Liver (tissue), 9 donors: Measurements from ENCODE around the gene GPX5. TPM values are rescaled to one million over a fixed set of nuclear protein-coding genes. Genes with fewer than 3 reads are reported as not detected.

Experiments used
- DNase-seq: peaks from one replicate; pipeline ENCODE4 v3.0.0-alpha.2; 2017; ENCODE audit warnings: low spot score
- H3K27ac ChIP-seq, 2 donors: one replicate each; pipeline ENCODE4 v1.7.0; 2013; ENCODE audit warnings: inconsistent platforms in 2 of 2, low read length in 2 of 2, control low read depth in 1 of 2, low read depth in 1 of 2, mild to moderate bottlenecking in 1 of 2
- H3K27me3 ChIP-seq, 4 donors: one replicate each; pipeline versions ENCODE4 v1.6.1 to v1.7.0; 2013; ENCODE audit warnings: low read length in 3 of 4, inconsistent platforms in 1 of 4, mild to moderate bottlenecking in 1 of 4, moderate library complexity in 1 of 4; ENCODE audit not compliant: control insufficient read depth in 4 of 4, insufficient read depth in 4 of 4
- H3K36me3 ChIP-seq, 4 donors: one replicate each; pipeline versions ENCODE4 v1.6.1 to v1.7.0; 2013; ENCODE audit warnings: low read length in 3 of 4, mild to moderate bottlenecking in 3 of 4, low read depth in 1 of 4, moderate library complexity in 1 of 4; ENCODE audit not compliant: control insufficient read depth in 4 of 4, insufficient read depth in 3 of 4
- H3K4me1 ChIP-seq, 4 donors: one replicate each; pipeline versions ENCODE4 v1.6.1 to v1.7.0; 2013; ENCODE audit warnings: low read length in 3 of 4, mild to moderate bottlenecking in 3 of 4, moderate library complexity in 1 of 4; ENCODE audit not compliant: control insufficient read depth in 4 of 4, insufficient read depth in 4 of 4
- H3K4me3 ChIP-seq, 3 donors: one replicate each; pipeline versions ENCODE4 v1.6.1 to v1.7.0; 2013; ENCODE audit warnings: low read length in 3 of 3, control low read depth in 1 of 3, low read depth in 1 of 3, mild to moderate bottlenecking in 1 of 3
- H3K9ac ChIP-seq, 2 donors: one replicate each; pipeline ENCODE4 v1.7.0; 2013; ENCODE audit warnings: low read length in 2 of 2, mild to moderate bottlenecking in 2 of 2, moderate library complexity in 2 of 2, control low read depth in 1 of 2, low read depth in 1 of 2
- H3K9me3 ChIP-seq, 4 donors: one replicate each; pipeline versions ENCODE4 v1.6.1 to v1.7.0; 2013; ENCODE audit warnings: low read length in 3 of 4; ENCODE audit not compliant: control insufficient read depth in 4 of 4
- CTCF ChIP-seq: fragments of 150-350 bp; IDR thresholded peaks from 2 replicates; pipeline ENCODE4 v1.5.1; 2017; ENCODE audit warnings: improper control_type of control experiment, low read depth, low read length; ENCODE audit not compliant: missing input control
- EGR1 ChIP-seq, 2 donors: IDR thresholded peaks; 2 replicates each; pipeline ENCODE4 v1.6.1; 2016 to 2018; ENCODE audit warnings: antibody characterized with exemption in 2 of 2, low read depth in 2 of 2
- FOXA1 ChIP-seq: IDR thresholded peaks from 2 replicates; pipeline ENCODE4 v1.6.1; 2016; ENCODE audit warnings: antibody characterized with exemption
- FOXA2 ChIP-seq: IDR thresholded peaks from 2 replicates; pipeline ENCODE4 v1.6.1; 2016; ENCODE audit warnings: antibody characterized with exemption
- HNF4A ChIP-seq, 2 donors: conservative IDR thresholded peaks; 2 replicates each; pipeline ENCODE4 v1.6.1; 2016; ENCODE audit warnings: antibody characterized with exemption in 2 of 2, mild to moderate bottlenecking in 2 of 2
- HNF4G ChIP-seq: IDR thresholded peaks from 2 replicates; pipeline ENCODE4 v1.6.1; 2016; ENCODE audit warnings: antibody characterized with exemption
- JUND ChIP-seq, 2 donors: IDR thresholded peaks; 2 replicates each; pipeline ENCODE4 v1.6.1; 2016; ENCODE audit warnings: antibody characterized with exemption in 2 of 2
- MAX ChIP-seq: IDR thresholded peaks from 2 replicates; pipeline ENCODE4 v1.6.1; 2016; ENCODE audit warnings: antibody characterized with exemption
- NR2F2 ChIP-seq: IDR thresholded peaks from 2 replicates; pipeline ENCODE4 v1.6.1; 2016; ENCODE audit warnings: antibody characterized with exemption
- RAD21 ChIP-seq, 2 donors: IDR thresholded peaks; 2 replicates each; pipeline ENCODE4 v1.6.1; 2016; ENCODE audit warnings: antibody characterized with exemption in 2 of 2, mild to moderate bottlenecking in 2 of 2
- REST ChIP-seq: IDR thresholded peaks from 2 replicates; pipeline ENCODE4 v1.6.1; 2016; ENCODE audit warnings: antibody characterized with exemption, mild to moderate bottlenecking
- RXRA ChIP-seq, 2 donors: IDR thresholded peaks; 2 replicates each; pipeline ENCODE4 v1.6.1; 2017 to 2018; ENCODE audit warnings: antibody characterized with exemption in 2 of 2, mild to moderate bottlenecking in 1 of 2
- SP1 ChIP-seq: IDR thresholded peaks from 2 replicates; pipeline ENCODE4 v1.6.1; 2018; ENCODE audit warnings: antibody characterized with exemption, mild to moderate bottlenecking
- TAF1 ChIP-seq: conservative IDR thresholded peaks from 2 replicates; pipeline ENCODE4 v1.6.1; 2016; ENCODE audit warnings: antibody characterized with exemption, mild to moderate bottlenecking
- YY1 ChIP-seq: IDR thresholded peaks from 2 replicates; pipeline ENCODE4 v1.6.1; 2016; ENCODE audit warnings: antibody characterized with exemption, mild to moderate bottlenecking
- ZBTB33 ChIP-seq: IDR thresholded peaks from 2 replicates; pipeline ENCODE4 v1.6.1; 2016; ENCODE audit warnings: antibody characterized with exemption
- WGBS: extraction: QIAGEN DNeasy Blood & Tissue Kit; methylation state at CpG from one replicate; pipeline ENCODE4 v1.1.7; 2013; 5-methylcytosine and 5-hydroxymethylcytosine counted together
- polyA plus RNA-seq, 2 donors: library from polyadenylated mRNA; stranded (reverse) in 1 of 2; unstranded in 1 of 2; fragments of 200-250 nt in 1 of 2; fragments of >200 nt in 1 of 2; fragmentation: Nextera tagmentation in 1 of 2; extraction: Ambion mirVana in 1 of 2; gene quantifications; one replicate each; pipeline versions ENCODE4 v1.2.1 to v1.2.3, GENCODE V29; 2013 to 2015
- total RNA-seq, 2 donors: library from RNA; depleted of rRNA; stranded (reverse); fragments of >200 nt; gene quantifications; one replicate each; pipeline ENCODE4 v1.2.3, GENCODE V29; 2014
- donor health status: healthy.
- donor health status: healthy.
- donor health status: healthy.
- donor health status: healthy.
- donor health status: healthy.

GPX5 gene
- total and polyA plus RNA-seq, 4 donors, result not detected

- Histone ChIP-seq H3K4me3 (no peak overlapping the region), H3K9me3 (peaks cover 0 to 4% (median 0%) of the 10 kb centered on the region in 4 donors), H3K9ac (no peak overlapping the region), H3K36me3 (no peaks in the 10 kb centered on the region), H3K27me3 (peaks cover 0 to 12% (median 7%) of the 10 kb centered on the region in 4 donors), H3K27ac (no peak overlapping the region), H3K4me1 (no peaks in the 10 kb centered on the region)
- TF ChIP-seq SP1 (no peak), MAX (no peak), FOXA2 (no peak), JUND (IDR thresholded peaks at IDR 0.05) (no peak), FOXA1 (no peak), HNF4G (no peak)
- no peak for DNase-seq
- 62% methylated on average over 9 of the region's 9 CpGs for WGBS
Measured at GRCh38 chr6:28480253-28480932, 45.3 kb upstream of the GPX5 start.

GRCh38 chr6:28485482-28485881, 40.2 kb upstream of the GPX5 start:
- Histone ChIP-seq H3K9me3 (peaks cover 0 to 4% (median under 1%) of the 10 kb centered on the region in 4 donors), H3K4me1 (peaks cover 0 to 3% (median 1%) of the 10 kb centered on the region in 4 donors), H3K4me3 (no peak overlapping the region), H3K27me3 (peaks cover 0 to 13% (median 6%) of the 10 kb centered on the region in 4 donors), H3K36me3 (no peaks in the 10 kb centered on the region), H3K27ac (no peak overlapping the region), H3K9ac (no peak overlapping the region)
- WGBS, result 93% methylated on average over 3 of the region's 3 CpGs
- TF ChIP-seq RAD21 (IDR thresholded peaks at IDR 0.05) (no peak), YY1 (no peak), TAF1 (no peak), ZBTB33 (no peak), MAX (no peak)
- no peak for DNase-seq

- peaks cover 0 to 13% (median 6%) of the 10 kb centered on the region in 4 donors for H3K27me3 ChIP-seq
- no peak overlapping the region for H3K9ac ChIP-seq
- no peak for DNase-seq
- 95% methylated on average over 1 of the region's 1 CpG for WGBS
- H3K9me3 ChIP-seq, result peaks cover 0 to 2% (median 0%) of the 10 kb centered on the region in 4 donors
- no peak overlapping the region for H3K27ac ChIP-seq
- H3K4me1 ChIP-seq, result peaks cover 0 to 3% (median 1%) of the 10 kb centered on the region in 4 donors
- H3K36me3 ChIP-seq, result no peaks in the 10 kb centered on the region
- H3K4me3 ChIP-seq, result no peak overlapping the region
- TF ChIP-seq HNF4G (no peak), EGR1 (IDR thresholded peaks at IDR 0.05; ENCODE audit: low read depth in 2 of 2) (no peak), RXRA (IDR thresholded peaks at IDR 0.05) (no peak), TAF1 (no peak), MAX (no peak), FOXA1 (no peak), NR2F2 (no peak), CTCF (no peak), HNF4A (conservative IDR thresholded peaks at IDR 0.05) (no peak), SP1 (no peak), RAD21 (IDR thresholded peaks at IDR 0.05) (no peak), REST (no peak), ZBTB33 (no peak)
Measured at GRCh38 chr6:28486533-28486932, 39.1 kb upstream of the GPX5 start.
